HepG2 (cell line): ENCODE measurements around the gene TROAP. TPM values are rescaled to one million over a fixed set of nuclear protein-coding genes. Genes with fewer than 3 reads are reported as not detected.

Source experiments
- ATAC-seq: fragments of 200-7000 bp; cut with Tn5 transposase; 3 replicates; pipeline ENCODE4 v1.9.1; 2020; ENCODE audit warnings: mild to moderate bottlenecking, moderate library complexity
- BruUV-seq: library from RNA; stranded (reverse); fragments of 400-500 nt; replicated peaks from 2 replicates; lab custom pipeline; 2021; lab: Mats Ljungman, UMichigan
- CTCF ChIA-PET: fragments of 300-600 bp; formaldehyde crosslinking; extraction: SDS; loops from one replicate; lab custom pipeline; 2021; ENCODE audit warnings: low total read pairs, inconsistent platforms, low intra/inter-chr PET ratio; lab: Yijun Ruan, JAX
- POLR2A ChIA-PET: fragments of 350-600 bp; sonication (Branson Sonifier 250); formaldehyde crosslinking; loops from one replicate; lab custom pipeline; 2020; ENCODE audit warnings: antibody characterized with exemption, inconsistent platforms; lab: Yijun Ruan, JAX
- DNase-seq: peaks from one replicate; pipeline ENCODE4 v3.0.0-alpha.2; 2015; ENCODE audit warnings: low spot score
- FAIRE-seq: peaks from 3 replicates; lab custom pipeline; 2011; peaks lifted over from hg19 to GRCh38; lab: Jason Lieb, UNC
- H2AFZ ChIP-seq: one replicate; pipeline ENCODE4 v1.6.1; 2011; ENCODE audit warnings: low read length, inconsistent platforms
- H3K27ac ChIP-seq: fragments of 300-600 bp; 3 replicates; pipeline ENCODE4 v1.8.0; 2011; ENCODE audit warnings: mixed run types, mild to moderate bottlenecking, mixed read lengths, low read length, inconsistent platforms; ENCODE audit not compliant: insufficient read depth; ENCODE audit errors: extremely low read length
- H3K27me3 ChIP-seq, 2 experiments: fragments of 200-600 bp in 1 of 2; 2 replicates in 1 of 2; 3 replicates in 1 of 2; pipeline versions ENCODE4 v1.6.0 to v1.8.0; 2011; ENCODE audit warnings: low read length in 2 of 2, mild to moderate bottlenecking in 2 of 2, moderate library complexity in 2 of 2, inconsistent platforms in 1 of 2; ENCODE audit not compliant: insufficient read depth in 2 of 2, control insufficient read depth in 1 of 2
- H3K36me3 ChIP-seq, 2 experiments: fragments of 200-600 bp in 1 of 2; replicated peaks in 1 of 2; 2 replicates in 1 of 2; 3 replicates in 1 of 2; pipeline versions ENCODE4 v1.5.1 to v1.8.0; 2011; ENCODE audit warnings: low read length in 2 of 2, inconsistent platforms in 1 of 2; ENCODE audit not compliant: insufficient read depth in 2 of 2, control insufficient read depth in 1 of 2
- H3K4me1 ChIP-seq: 2 replicates; pipeline ENCODE4 v1.5.1; 2012; ENCODE audit warnings: low read length, inconsistent platforms; ENCODE audit not compliant: insufficient read depth
- H3K4me2 ChIP-seq: 2 replicates; pipeline ENCODE4 v1.6.0; 2011; ENCODE audit warnings: low read depth, low read length, inconsistent platforms
- H3K4me3 ChIP-seq, 3 experiments: fragments of 200-600 bp in 1 of 3; sonication (generic), shearing (Covaris generic) in 1 of 3; replicated peaks in 1 of 3; 2 replicates each; pipeline ENCODE4 v1.5.1; 2011 to 2016; ENCODE audit warnings: low read length in 3 of 3, inconsistent platforms in 2 of 3, low read depth in 2 of 3, mild to moderate bottlenecking in 2 of 3, control low read depth in 1 of 3, mixed read lengths in 1 of 3; ENCODE audit not compliant: insufficient read depth in 1 of 3
- H3K79me2 ChIP-seq: one replicate; pipeline ENCODE4 v1.6.1; 2011; ENCODE audit warnings: low read length, inconsistent platforms; ENCODE audit not compliant: insufficient read depth
- H3K9ac ChIP-seq: 2 replicates; pipeline ENCODE4 v1.6.0; 2011; ENCODE audit warnings: mild to moderate bottlenecking, low read depth, low read length, inconsistent platforms; ENCODE audit not compliant: insufficient read depth
- H3K9me3 ChIP-seq: 2 replicates; pipeline ENCODE4 v1.5.1; 2012; ENCODE audit warnings: mild to moderate bottlenecking, low read length
- H4K20me1 ChIP-seq: 2 replicates; pipeline ENCODE4 v1.6.0; 2011; ENCODE audit warnings: inconsistent platforms, mild to moderate bottlenecking, low read length, moderate library complexity; ENCODE audit not compliant: insufficient read depth
- ASH2L ChIP-seq: fragments of 300-600, 200-600 bp; sonication (generic); IDR thresholded peaks from 2 replicates; pipeline ENCODE4 v1.7.0; 2017; ENCODE audit warnings: low read depth, mild to moderate bottlenecking, moderate library complexity, mixed read lengths, low read length; ENCODE audit not compliant: insufficient read length
- GPN1 ChIP-seq: sonication (generic); formaldehyde crosslinking; IDR thresholded peaks from 2 replicates; pipeline ENCODE4 v1.5.1; 2020; ENCODE audit warnings: missing genetic modification reagents, borderline replicate concordance
- SAFB2 ChIP-seq: sonication (generic); formaldehyde crosslinking; IDR thresholded peaks from 2 replicates; pipeline ENCODE4 v1.5.1; 2020; ENCODE audit warnings: missing genetic modification reagents, low read depth, mild to moderate bottlenecking, borderline replicate concordance
- ZBTB37 ChIP-seq: sonication (generic); formaldehyde crosslinking; IDR thresholded peaks from 2 replicates; pipeline ENCODE4 v1.4.0; 2020; ENCODE audit warnings: mild to moderate bottlenecking, missing genetic modification reagents
- ZNF362 ChIP-seq: sonication (generic); formaldehyde crosslinking; IDR thresholded peaks from 2 replicates; pipeline ENCODE4 v1.4.0; 2020; ENCODE audit warnings: missing genetic modification reagents, mild to moderate bottlenecking, borderline replicate concordance
- WGBS: methylation state at CpG from one replicate; pipeline ENCODE4 v1.1.6; 2017; ENCODE audit warnings: low lambda C conversion rate; 5-methylcytosine and 5-hydroxymethylcytosine counted together
- in situ Hi-C: cut with HindIII; loops from 2 replicates; pipeline ENCODE4 v1.10.0; 2017; ENCODE audit warnings: low pct_unique_long_range_greater_than_20kb; ENCODE audit not compliant: extremely low pct_ligation_motif_present
- intact Hi-C: fragments of 100-400 bp; cut with micrococcal nuclease; formaldehyde crosslinking; loops from one replicate; pipeline ENCODE4 v1.10.0; 2022; ENCODE audit not compliant: unreplicated experiment
- polyA plus RNA-seq, 8 experiments: library from polyadenylated mRNA; depleted of rRNA in 3 of 8; stranded (reverse) in 7 of 8; unstranded in 1 of 8; fragments of >200 nt; fragmentation: Illumina TruSeq in 4 of 8; extraction: Trizol in 4 of 8; gene quantifications; 2 replicates each; pipeline versions ENCODE4 v1.2.1 to v1.2.3, GENCODE V29; 2011 to 2016; ENCODE audit warnings: low read depth in 4 of 8, missing spikeins in 1 of 8, mixed read lengths in 1 of 8; ENCODE audit not compliant: insufficient read depth in 1 of 8
- total RNA-seq, 5 experiments: library from RNA; depleted of rRNA; stranded (reverse); fragments of >200 nt; fragmentation: Illumina TruSeq; extraction: Trizol; gene quantifications; 2 replicates each; pipeline ENCODE4 v1.2.3, GENCODE V29; 2016; ENCODE audit warnings: low read depth in 1 of 5
- TF ChIP-seq, protein P1 (sequence below): sonication (generic); formaldehyde crosslinking; IDR thresholded peaks from 2 replicates; pipeline ENCODE4 v1.9.0; 2022; ENCODE audit warnings: missing genetic modification reagents, mild to moderate bottlenecking, borderline replicate concordance
- TF ChIP-seq, protein P2 (sequence below): sonication (generic); formaldehyde crosslinking; IDR thresholded peaks from 2 replicates; pipeline ENCODE4 v1.4.0; 2020; ENCODE audit warnings: mild to moderate bottlenecking, missing genetic modification reagents

TROAP gene
- total and polyA plus RNA-seq, 2 of the 13 experiments (the other 11 are each of a cell fraction or from before 2014, with no cell fraction given), result 22.5 to 30.9 TPM

GRCh38 chr12:49335118-49335954 lies 12.3 kb downstream of the TROAP start:
- Histone ChIP-seq H3K27me3 (peaks cover 2 to 47% of the 10 kb centered on the region in 2 experiments; a peak in 4 of 5 replicates), H3K9ac (no peak overlapping the region), H3K4me1 (peaks cover 30% of the 10 kb centered on the region), H3K79me2 (no peaks in the 10 kb centered on the region), H3K4me2 (no peak overlapping the region)
- in situ Hi-C loops, result no loop called here
- POLR2A ChIA-PET, result interaction anchor here (1.0 kb wide), 1 partner anchor 12 kb away, joined by 3 read pairs; no protein-coding TSS in a partner anchor
- no TSS peak for BruUV-seq
- intact Hi-C loops, result no loop called here
- no peak for TF ChIP-seq ASH2L
- TF ChIP-seq SAFB2 (CRISPR knock-in tag), result no peak
- TF ChIP-seq ZBTB37 (CRISPR knock-in tag), result no peak
- TF ChIP-seq, protein P1, sequence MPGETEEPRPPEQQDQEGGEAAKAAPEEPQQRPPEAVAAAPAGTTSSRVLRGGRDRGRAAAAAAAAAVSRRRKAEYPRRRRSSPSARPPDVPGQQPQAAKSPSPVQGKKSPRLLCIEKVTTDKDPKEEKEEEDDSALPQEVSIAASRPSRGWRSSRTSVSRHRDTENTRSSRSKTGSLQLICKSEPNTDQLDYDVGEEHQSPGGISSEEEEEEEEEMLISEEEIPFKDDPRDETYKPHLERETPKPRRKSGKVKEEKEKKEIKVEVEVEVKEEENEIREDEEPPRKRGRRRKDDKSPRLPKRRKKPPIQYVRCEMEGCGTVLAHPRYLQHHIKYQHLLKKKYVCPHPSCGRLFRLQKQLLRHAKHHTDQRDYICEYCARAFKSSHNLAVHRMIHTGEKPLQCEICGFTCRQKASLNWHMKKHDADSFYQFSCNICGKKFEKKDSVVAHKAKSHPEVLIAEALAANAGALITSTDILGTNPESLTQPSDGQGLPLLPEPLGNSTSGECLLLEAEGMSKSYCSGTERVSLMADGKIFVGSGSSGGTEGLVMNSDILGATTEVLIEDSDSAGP (CRISPR knock-in tag), result 0 out of 2 replicates have a peak, but pooled peaks have one; percentile 5
- TF ChIP-seq, protein P2, sequence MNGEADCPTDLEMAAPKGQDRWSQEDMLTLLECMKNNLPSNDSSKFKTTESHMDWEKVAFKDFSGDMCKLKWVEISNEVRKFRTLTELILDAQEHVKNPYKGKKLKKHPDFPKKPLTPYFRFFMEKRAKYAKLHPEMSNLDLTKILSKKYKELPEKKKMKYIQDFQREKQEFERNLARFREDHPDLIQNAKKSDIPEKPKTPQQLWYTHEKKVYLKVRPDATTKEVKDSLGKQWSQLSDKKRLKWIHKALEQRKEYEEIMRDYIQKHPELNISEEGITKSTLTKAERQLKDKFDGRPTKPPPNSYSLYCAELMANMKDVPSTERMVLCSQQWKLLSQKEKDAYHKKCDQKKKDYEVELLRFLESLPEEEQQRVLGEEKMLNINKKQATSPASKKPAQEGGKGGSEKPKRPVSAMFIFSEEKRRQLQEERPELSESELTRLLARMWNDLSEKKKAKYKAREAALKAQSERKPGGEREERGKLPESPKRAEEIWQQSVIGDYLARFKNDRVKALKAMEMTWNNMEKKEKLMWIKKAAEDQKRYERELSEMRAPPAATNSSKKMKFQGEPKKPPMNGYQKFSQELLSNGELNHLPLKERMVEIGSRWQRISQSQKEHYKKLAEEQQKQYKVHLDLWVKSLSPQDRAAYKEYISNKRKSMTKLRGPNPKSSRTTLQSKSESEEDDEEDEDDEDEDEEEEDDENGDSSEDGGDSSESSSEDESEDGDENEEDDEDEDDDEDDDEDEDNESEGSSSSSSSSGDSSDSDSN, result no peak
- no peak for TF ChIP-seq GPN1 (CRISPR knock-in tag)
- no peak for TF ChIP-seq ZNF362 (CRISPR knock-in tag)
- TF ChIP-seq, all 625 proteins: peak for 1
- CTCF ChIA-PET, result interaction anchor here (1.3 kb wide), 1 partner anchor 46 kb away, joined by 4 read pairs; no protein-coding TSS in a partner anchor
- no peak overlapping the region for H3K27ac ChIP-seq
- no peaks in the 10 kb centered on the region for H4K20me1 ChIP-seq
- H2AFZ ChIP-seq, result no peak overlapping the region
- peaks cover 2 to 6% of the 10 kb centered on the region in 2 experiments; a peak in 2 of 5 replicates for H3K36me3 ChIP-seq
- no peak for FAIRE-seq
- no peak overlapping the region for H3K4me3 ChIP-seq
- no peak for DNase-seq
- no peaks in the 10 kb centered on the region for H3K9me3 ChIP-seq
- no peak for ATAC-seq
- WGBS, result 70% methylated on average over 16 of the region's 16 CpGs
